ENCODE measurements around the gene ZNF117.
"Not testable (repeated sequence)": the region's sequence is repeated elsewhere in the genome, so short reads cannot be mapped to it uniquely, and the experiment has no call there.

Gene ZNF117

GRCh38 chr7:64946772-64947171 is 44.1 kb downstream of the ZNF117 start:
- Histone ChIP-seq H3K9me3 (ENCODE audit: control insufficient read depth, insufficient read depth, low read length) (no peaks in the 10 kb centered on the region), H3K27me3 (ENCODE audit: control insufficient read depth, low read length) (peaks cover 3% of the 10 kb centered on the region), H4K20me1 (ENCODE audit: control insufficient read depth, insufficient read depth, low read depth, low read length) (no peaks in the 10 kb centered on the region), H3K4me3 (ENCODE audit: low read length) (no peak overlapping the region), H3K4me2 (ENCODE audit: low read length) (no peak overlapping the region), H3K36me3 (ENCODE audit: control insufficient read depth, low read length) (no peaks in the 10 kb centered on the region), H3F3A (ENCODE audit: control insufficient read depth, insufficient read depth) (no peaks in the 10 kb centered on the region), H3K27ac (ENCODE audit: low read depth, low read length) (no peak overlapping the region), H3K79me2 (ENCODE audit: control insufficient read depth, low read length) (no peaks in the 10 kb centered on the region), H3K9me2 (replicated peaks; ENCODE audit: control insufficient read depth, low read length) (no peaks in the 10 kb centered on the region), H3K4me1 (ENCODE audit: control insufficient read depth, low read length) (no peaks in the 10 kb centered on the region)
- TF ChIP-seq EZH2phosphoT487 (IDR thresholded peaks at IDR 0.05; ENCODE audit: borderline replicate concordance, low read length) (no peak), CTCF (IDR thresholded peaks at IDR 0.05; ENCODE audit: low read depth, low read length, poor library complexity, severe bottlenecking) (peak; percentile 60)

GRCh38 chr7:64945503-64946175 is 45.2 kb downstream of the ZNF117 start:
- no peaks in the 10 kb centered on the region for H3K36me3 ChIP-seq (ENCODE audit: control insufficient read depth, low read length)

DNA sequence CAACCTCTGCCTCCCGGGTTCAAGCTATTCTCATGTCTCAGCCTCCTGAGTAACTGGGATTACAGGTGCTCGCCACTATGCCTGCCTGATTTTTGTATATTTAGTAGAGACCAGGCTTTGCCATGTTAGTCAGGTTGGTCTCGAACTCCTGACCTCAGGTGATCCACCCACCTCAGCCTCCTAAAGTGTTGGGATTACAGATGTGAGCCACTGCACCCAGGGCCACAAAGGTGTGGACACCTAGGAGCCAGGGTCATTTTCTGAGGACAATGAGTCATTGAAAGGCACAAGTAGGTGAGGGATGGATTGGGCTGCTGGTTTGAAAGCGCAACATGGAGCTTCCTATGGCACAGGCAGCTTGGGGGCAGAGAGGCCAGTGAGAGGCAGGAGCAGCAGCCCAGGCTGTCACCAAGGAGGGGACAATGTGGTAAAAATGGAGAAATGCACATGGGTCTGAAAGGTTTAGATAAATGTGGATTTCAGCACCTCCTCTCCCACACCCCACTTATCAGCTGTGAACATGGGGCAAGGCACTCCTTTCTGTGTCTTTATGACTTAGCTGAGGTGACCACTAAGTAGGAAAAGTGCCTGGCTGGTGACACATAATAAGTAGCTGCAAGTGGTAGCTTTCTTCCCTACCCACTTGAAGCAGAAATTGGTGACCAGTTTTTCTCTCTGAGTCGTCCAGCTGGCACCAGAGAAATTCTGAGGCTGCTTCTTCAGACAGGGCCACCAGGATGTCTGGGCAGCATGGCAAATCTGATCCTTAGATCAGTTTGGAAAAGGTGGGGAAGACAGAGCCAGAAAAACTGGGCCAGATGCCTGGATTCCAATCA is 46.0 kb downstream of the ZNF117 start:
- H3K4me1 ChIP-seq (ENCODE audit: control insufficient read depth, low read length); H3K79me2 ChIP-seq (ENCODE audit: control insufficient read depth, low read length); H4K20me1 ChIP-seq (ENCODE audit: control insufficient read depth, insufficient read depth, low read depth, low read length); H3K27ac ChIP-seq (ENCODE audit: low read depth, low read length); H3K27me3 ChIP-seq (ENCODE audit: control insufficient read depth, low read length); H3F3A ChIP-seq (ENCODE audit: control insufficient read depth, insufficient read depth); H3K9me2 ChIP-seq (replicated peaks; ENCODE audit: control insufficient read depth, low read length); H3K36me3 ChIP-seq (ENCODE audit: control insufficient read depth, low read length); H3K4me2 ChIP-seq (ENCODE audit: low read length); H3K9me3 ChIP-seq (ENCODE audit: control insufficient read depth, insufficient read depth, low read length); H3K4me3 ChIP-seq (ENCODE audit: low read length): not testable (repeated sequence)

More at GRCh38 chr7:64945503-64946175, 45.2 kb downstream of the ZNF117 start:
- no peaks in the 10 kb centered on the region for H3F3A ChIP-seq (ENCODE audit: control insufficient read depth, insufficient read depth)
- H4K20me1 ChIP-seq (ENCODE audit: control insufficient read depth, insufficient read depth, low read depth, low read length) = no peaks in the 10 kb centered on the region
- no peaks in the 10 kb centered on the region for H3K9me2 ChIP-seq (replicated peaks; ENCODE audit: control insufficient read depth, low read length)
- no peak overlapping the region for H3K4me3 ChIP-seq (ENCODE audit: low read length)
- no peaks in the 10 kb centered on the region for H3K4me1 ChIP-seq (ENCODE audit: control insufficient read depth, low read length)
- no peak overlapping the region for H3K27ac ChIP-seq (ENCODE audit: low read depth, low read length)
- peaks cover 3% of the 10 kb centered on the region for H3K27me3 ChIP-seq (ENCODE audit: control insufficient read depth, low read length)
- no peak overlapping the region for H3K4me2 ChIP-seq (ENCODE audit: low read length)
- TF ChIP-seq EZH2phosphoT487 (IDR thresholded peaks at IDR 0.05; ENCODE audit: borderline replicate concordance, low read length) = no peak
- no peak for TF ChIP-seq CTCF (IDR thresholded peaks at IDR 0.05; ENCODE audit: low read depth, low read length, poor library complexity, severe bottlenecking)
- no peaks in the 10 kb centered on the region for H3K79me2 ChIP-seq (ENCODE audit: control insufficient read depth, low read length)
- no peaks in the 10 kb centered on the region for H3K9me3 ChIP-seq (ENCODE audit: control insufficient read depth, insufficient read depth, low read length)

DNA sequence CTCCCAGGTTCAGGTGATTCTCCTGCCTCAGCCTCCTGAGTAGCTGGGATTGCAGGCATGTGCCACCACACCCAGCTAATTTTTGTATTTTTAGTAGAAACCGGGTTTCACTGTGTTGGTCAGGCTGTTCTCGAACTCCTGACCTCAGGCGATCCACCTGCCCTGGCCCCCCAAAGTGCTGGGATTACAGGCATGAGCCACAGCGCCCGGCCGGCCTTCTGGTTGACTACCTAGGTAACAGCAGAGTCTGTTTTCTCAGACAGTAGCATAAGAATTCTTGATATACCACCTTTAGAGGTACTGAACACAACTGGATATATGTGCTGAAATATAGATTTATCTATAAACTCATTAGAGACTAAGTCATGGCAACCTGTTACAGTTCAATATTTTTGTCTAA is 50.8 kb downstream of the ZNF117 start:
- not testable (repeated sequence) for H3K4me3 ChIP-seq (ENCODE audit: low read length); H3F3A ChIP-seq (ENCODE audit: control insufficient read depth, insufficient read depth); H3K27me3 ChIP-seq (ENCODE audit: control insufficient read depth, low read length); H3K9me3 ChIP-seq (ENCODE audit: control insufficient read depth, insufficient read depth, low read length); H3K79me2 ChIP-seq (ENCODE audit: control insufficient read depth, low read length); H4K20me1 ChIP-seq (ENCODE audit: control insufficient read depth, insufficient read depth, low read depth, low read length); H3K9me2 ChIP-seq (replicated peaks; ENCODE audit: control insufficient read depth, low read length); H3K4me1 ChIP-seq (ENCODE audit: control insufficient read depth, low read length); H3K4me2 ChIP-seq (ENCODE audit: low read length); H3K36me3 ChIP-seq (ENCODE audit: control insufficient read depth, low read length); H3K27ac ChIP-seq (ENCODE audit: low read depth, low read length)

Measured in DOHH2 (cell line).